Left renal pelvis (tissue), 4 donors: ENCODE data around the gene KLB. TPM values are rescaled to one million over a fixed set of nuclear protein-coding genes. Genes with fewer than 3 reads are reported as not detected.
A peak's percentile ranks its signal among the peaks of the same experiment; 100 is the strongest.
"Not testable (repeated sequence)": the region's sequence is repeated elsewhere in the genome, so short reads cannot be mapped to it uniquely, and the experiment has no call there.

Experiments used
- DNase-seq, 4 donors: peaks; one replicate each; pipeline ENCODE4 v3.0.0-alpha.2; 2013; ENCODE audit warnings: low read depth in 4 of 4, low spot score in 3 of 4
- polyA plus RNA-seq, 4 donors: library from polyadenylated mRNA; unstranded; fragments of 120-200 nt; gene quantifications; one replicate each; pipeline ENCODE4 v1.2.1, GENCODE V29; 2013; ENCODE audit not compliant: insufficient read length in 4 of 4

Gene KLB
- polyA plus RNA-seq = under 1 TPM; 0.19 to 0.30 (median 0.25) TPM

DNA sequence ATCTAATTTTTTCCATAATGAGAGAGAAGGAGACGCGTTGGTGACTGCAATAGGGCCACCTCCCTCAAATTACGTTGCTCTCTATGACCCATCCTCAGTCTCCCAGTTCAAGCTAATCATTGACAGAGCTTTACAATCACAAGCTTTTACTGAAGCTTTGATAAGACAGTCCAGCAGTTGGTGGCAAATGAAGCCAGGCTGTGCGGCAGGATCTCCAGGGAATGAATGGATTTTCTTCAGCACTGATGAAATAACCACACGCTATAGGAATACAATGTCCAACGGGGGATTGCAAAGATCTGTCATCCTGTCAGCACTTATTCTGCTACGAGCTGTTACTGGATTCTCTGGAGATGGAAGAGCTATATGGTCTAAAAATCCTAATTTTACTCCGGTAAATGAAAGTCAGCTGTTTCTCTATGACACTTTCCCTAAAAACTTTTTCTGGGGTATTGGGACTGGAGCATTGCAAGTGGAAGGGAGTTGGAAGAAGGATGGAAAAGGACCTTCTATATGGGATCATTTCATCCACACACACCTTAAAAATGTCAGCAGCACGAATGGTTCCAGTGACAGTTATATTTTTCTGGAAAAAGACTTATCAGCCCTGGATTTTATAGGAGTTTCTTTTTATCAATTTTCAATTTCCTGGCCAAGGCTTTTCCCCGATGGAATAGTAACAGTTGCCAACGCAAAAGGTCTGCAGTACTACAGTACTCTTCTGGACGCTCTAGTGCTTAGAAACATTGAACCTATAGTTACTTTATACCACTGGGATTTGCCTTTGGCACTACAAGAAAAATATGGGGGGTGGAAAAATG lies at the start of gene KLB:
KLB (plus strand) TSS at position 168 of the 821 bp plus-strand sequence; CDS start at position 188, 20 bp downstream.
- DNase-seq = no peak

DNA sequence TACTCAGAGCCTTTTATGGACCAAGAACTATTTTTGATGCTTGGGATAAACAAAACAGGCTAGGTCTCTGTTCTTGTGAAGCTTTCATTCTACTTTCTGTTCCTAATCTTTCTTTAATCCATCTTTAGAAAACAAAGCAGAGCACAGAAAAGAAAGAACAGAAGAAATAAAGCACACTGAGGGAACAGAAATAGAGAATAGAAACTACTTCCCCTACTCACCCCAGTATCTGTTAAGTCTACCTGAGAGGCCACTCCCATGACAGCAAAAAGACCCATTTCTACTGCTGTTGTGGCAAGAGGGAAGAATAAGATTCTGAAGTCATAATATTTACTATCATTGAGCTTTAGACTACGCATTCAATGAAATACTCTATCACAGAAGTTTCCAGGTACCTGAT lies 49.7 kb upstream of the KLB start:
- DNase-seq = no peak

DNA sequence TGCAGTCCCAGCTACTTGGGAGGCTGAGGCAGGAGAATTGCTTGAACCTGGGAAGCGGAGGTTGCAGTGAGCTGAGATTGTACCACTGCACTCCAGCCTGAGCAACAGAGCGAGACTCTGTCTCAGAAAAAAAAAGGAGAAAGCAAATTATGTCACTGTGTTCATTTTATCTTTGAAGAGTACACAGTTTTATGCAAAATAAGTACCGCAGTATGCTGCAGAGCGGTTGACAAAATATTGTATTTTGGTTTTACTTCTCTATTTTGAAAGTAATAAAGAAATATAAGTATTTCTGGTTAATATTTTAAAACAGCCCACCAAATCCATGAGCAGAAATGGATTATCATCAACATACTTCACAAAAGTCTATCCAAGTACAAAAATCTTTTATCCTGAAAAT lies 46.1 kb upstream of the KLB start:
- DNase-seq = not testable (repeated sequence)

DNA sequence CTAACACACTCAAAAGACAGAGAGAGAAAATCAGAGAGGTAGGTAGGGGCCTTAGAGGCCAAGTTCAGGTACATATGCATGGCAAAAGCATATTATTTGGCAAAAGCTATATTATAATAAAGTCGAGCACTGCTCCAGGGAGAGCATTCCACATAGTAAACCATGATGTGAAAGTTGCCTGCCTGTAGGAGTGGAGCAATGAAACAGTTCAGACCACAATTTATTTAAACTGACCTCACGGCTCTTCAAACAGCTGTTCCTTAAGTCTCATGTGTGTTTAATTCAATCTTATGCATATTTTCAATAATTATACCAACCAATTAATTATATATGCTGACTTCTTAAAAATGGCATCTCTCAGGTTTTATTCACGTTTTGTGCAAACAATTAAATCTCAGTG lies 43.9 kb upstream of the KLB start:
- no peak for DNase-seq

DNA sequence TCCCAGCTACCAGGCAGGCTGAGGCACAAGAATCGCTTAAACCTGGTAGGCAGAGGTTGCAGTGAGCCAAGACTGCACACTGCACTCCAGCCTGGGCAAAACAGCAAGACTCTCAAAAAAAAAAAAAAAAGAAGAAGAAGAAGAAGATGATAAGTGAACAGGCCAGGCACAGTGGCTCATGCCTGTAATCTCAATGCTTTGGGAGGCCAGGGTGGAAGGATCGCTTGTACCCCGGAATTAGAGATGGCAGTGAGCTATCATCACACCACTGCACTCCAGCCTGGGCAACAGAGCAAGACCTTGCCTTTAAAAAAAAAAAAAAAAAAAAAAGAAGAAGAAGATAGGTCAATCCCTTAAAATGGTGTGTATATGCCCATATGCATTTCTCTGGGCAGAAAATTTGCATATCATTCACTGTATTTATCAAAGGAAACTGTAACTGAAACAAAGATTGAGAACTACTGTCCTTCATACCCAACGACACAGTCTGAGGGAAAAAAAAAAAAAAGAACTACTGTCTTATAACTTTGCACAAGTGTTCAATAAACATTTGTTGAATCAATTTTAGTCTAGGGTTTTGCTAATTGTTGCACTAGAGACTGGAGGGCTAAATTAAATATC lies 42.8 kb upstream of the KLB start:
- no peak for DNase-seq

DNA sequence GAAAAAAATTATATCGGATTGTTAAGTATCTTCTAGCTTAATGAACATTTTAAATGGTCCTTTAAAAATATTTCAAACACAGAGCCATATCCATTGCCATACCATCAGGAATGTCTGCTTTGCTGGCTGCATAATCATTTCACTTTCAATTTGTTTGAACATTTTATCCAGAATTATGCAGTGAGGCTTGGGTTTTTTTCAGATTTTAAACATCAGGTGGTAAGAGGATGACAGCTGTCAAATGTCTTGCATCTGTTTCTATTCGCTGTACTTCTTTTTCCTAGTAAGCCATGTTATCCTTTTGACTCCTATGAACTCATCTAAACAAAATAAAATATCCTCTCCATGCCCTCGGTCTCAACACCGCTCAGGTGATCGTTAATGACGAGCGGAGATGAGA lies 41.4 kb upstream of the KLB start:
- DNase-seq = no peak

DNA sequence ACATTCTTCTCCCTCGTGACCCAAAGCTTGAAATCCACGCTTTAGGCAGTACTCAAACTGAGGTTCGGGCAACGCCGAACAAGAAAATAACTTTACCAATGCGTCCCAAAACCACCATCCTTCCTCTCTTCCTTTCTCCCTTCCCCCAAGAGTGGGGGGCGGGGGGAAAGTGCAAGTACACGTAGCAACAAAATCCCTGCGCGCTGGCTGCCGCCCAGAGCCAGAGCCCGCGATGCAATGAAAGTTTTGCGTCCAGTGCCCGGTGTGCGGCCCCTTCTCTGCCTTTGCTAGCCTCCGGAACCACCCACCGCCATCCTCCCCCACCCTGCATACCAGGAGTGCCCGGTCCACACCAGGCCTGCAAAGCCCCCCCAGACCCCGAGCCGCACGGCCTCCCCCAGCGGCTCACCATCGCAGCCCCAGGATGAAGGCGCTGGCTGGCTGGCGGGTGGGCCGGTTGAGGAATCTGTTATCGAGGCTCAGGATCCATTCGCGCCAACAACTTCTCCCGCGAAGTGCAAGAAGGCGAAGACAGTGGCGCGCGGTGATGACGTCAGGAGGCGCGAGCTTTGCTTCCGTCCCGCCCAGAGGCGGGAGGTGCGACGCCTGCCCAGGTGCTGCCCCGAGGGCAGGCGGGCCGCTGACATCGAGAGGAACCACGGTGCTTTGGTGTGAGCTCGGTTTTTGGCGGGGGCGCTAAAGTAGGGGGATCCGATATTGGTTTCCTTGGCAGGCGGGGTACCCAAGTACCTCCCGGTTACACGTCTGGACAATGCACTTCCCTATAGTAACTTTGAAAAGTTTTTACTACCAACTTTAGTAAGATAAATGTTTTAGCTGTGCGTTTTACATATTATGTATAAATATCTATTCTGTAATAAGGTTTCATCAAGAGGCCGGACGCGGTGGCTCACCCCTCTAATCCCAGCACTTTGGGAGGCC lies 40.6 kb upstream of the KLB start, which contains the start of gene RFC1:
RFC1 (minus strand) TSS at position 533 of the 942 bp plus-strand sequence; CDS start at position 412, 121 bp downstream.
- DNase-seq = peak; percentile 83 to 91 (median 88)

DNA sequence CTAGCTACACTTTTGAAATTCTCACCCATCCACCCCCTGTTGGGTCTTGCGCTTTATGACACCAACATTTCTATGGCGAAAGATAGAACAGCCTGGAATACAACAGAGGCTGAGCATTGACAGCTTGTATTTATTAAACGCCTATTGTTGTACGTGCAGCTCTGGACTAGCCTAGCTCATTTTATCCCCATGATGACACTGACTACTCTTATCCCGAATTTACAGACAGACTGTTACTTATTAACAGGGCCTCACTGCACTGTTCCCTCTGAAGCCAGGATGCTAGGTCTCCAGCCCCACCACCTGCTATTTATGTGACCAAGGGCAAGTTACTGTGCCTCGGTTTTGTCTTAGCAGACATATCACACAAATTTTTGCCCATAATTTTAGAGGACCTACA lies 39.6 kb upstream of the KLB start:
- no peak for DNase-seq

DNA sequence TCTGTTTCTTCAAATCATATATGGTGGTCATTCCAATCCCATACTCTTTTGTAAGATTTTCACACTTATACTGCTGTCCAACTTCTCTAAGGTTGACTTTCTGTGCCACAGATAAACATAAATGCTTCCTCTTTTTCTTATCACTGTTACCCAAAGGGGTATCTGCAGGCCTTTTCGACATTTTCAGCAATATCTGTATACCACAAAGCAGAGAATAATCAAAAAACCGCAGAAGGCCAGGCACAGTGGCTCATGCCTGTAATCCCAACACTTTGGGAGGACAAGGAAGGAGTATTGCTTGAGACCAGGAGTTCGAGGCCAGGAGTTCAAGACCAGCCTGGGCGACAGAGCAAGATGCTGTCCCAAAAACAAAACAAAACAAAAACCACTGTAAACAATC lies 37.4 kb upstream of the KLB start:
- DNase-seq = no peak

DNA sequence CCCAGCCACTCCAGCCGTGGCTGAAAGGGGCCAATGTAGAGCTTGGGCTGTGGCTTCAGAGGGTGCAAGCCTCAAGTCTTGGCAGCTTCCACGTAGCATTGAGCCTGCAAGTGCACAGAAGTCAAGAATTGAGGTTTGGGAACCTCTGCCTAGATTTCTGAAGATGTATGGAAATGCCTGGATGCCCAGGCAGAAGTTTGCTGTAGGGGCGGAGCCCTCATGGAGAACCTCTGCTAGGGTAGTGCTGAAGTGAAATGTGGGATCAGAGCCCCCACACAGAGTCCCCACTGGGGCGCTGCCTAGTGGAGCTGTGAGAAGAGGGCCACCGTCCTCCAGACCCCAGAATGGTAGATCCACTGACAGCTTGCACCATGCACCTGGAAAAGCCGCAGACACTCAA lies 35.5 kb upstream of the KLB start:
- DNase-seq = not testable (repeated sequence)

DNA sequence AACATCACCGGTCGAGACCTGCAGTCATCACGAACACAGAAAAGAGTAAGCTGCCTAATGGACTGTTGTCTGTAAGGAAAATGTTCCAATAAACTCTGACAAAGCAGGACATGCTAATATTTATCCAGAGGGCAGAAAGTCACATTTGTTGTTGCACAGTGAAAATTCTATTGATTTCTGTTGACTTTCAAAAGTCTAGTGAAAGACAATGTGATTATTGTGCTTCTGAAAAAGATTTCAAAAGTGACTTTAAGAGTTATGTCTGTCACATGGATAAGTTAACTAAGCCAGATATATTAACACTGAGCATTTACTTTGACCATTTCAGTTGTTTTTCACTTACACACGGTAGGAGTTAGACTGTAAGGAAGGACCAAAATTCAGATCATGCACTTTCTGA lies 31.3 kb upstream of the KLB start:
- DNase-seq = no peak

DNA sequence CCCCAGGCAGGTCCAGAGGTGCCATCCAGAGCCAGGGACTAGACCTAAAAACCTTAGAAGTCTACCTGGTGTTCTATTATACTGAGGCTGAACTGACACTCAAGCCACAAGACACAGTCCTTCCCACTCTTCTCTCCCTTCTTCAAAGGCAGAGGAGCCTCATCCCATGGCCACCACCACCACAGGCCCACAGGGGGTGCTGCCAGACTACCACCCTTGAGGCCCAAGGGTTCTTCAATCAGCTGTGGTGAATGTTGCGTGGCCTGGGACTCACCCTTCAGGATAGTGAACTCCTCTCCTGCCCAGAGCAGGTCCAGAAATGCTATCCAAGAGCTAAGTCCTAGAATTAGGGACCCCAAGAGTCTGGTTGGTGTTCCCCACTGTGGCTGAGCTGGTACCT lies 23.0 kb upstream of the KLB start:
- DNase-seq = no peak

DNA sequence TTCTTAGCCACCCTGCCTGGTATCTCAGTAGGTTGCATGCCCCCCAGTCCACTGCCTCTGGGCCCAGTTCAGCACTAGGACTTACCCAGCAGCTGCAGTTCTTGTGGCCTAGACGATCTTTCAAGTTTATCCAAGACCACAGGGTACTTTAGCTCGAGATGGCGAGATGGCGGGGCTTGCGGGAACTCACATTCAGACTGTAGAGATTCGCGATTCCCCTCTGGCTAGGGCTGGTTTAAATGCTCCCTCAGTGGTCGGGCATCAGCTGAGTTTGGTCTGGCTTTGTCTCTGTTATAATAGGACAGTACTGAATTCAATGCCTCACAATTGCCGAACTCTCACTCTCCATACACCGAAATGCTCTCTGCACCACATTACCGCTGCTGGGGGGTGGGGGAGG lies 22.2 kb upstream of the KLB start:
- no peak for DNase-seq

DNA sequence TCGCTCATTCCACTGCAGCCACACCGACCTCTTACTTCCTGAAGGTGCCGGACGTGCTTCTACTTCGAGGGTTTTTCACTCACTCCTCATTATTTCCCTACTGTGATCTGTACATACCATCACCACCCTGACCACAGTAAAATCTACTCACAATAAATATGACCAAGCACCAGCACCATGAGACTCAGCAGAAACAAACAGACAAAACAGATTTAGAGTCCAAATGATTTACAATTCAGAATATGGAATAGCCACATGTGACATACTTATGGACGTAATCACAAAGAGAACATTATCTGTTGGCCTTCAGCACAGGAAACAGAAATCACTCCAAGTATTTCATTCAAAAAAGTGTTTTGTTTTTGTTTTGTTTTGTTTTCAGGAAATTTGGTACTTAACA lies 16.1 kb upstream of the KLB start:
- DNase-seq = no peak

DNA sequence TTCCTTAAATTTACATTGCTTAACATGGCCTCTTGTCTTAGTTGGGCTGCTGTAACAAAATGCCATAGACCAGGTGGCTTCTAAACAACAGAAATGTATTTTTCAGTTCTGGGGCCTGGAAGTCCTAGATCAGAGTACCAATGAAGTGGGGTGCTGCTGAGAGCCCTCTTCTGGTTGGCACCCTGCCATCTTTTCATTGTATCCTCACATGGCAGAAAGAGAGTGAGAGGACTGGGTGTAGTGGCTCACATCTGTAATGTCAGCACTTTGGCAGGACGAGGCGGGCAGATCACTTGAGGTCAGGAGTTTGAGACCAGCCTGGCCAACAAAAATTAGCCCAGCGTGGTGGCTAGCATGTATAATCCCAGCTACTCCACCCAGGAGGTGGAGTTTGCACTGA lies 12.0 kb upstream of the KLB start:
- DNase-seq = no peak

DNA sequence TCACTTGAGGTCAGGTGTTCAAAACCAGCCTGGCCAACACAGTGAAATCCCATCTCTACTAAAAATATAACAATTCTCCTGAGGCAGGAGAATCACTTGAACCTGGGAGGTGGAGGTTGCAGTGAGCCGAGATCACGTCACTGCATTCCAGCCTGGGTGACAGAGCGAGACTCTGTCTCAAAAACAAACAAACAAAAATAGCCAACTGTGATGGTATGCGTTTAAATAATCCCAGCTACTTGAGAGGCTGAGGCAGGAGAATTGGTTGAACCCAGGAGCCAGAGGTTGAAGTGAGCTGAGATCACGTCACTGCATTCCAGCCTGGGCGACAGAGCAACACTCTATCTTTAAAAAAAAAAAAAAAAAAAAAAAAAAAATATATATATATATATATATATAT lies 5.1 kb upstream of the KLB start:
- DNase-seq = not testable (repeated sequence)

DNA sequence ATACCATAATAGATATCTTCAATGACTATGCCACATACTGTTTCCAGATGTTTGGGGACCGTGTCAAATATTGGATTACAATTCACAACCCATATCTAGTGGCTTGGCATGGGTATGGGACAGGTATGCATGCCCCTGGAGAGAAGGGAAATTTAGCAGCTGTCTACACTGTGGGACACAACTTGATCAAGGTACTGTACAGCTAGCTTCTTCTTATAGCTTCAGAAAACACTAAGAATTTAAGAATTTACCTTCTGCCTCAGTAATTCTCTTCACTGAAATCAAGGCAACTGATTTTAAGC lies 805 bp downstream of the KLB start:
- no peak for DNase-seq

DNA sequence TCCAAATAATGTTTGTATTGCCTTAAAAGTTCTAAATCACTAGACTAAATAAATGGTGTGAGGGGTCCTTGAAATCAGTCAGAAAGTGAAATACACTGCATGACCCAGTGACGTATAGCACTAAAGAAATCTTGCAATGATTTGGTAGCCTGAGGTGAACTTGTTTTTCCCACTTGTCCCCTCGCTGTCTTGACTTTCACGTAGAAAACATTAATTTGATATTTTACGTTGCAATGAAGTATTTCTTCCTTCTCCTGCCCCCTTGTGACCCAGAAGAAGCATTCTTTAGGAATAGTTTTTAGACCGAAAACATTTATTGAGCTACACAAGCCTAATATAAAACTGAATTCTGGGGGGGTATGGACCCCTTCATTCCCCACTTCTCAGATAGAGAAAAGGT lies 3.7 kb downstream of the KLB start:
- DNase-seq = no peak

DNA sequence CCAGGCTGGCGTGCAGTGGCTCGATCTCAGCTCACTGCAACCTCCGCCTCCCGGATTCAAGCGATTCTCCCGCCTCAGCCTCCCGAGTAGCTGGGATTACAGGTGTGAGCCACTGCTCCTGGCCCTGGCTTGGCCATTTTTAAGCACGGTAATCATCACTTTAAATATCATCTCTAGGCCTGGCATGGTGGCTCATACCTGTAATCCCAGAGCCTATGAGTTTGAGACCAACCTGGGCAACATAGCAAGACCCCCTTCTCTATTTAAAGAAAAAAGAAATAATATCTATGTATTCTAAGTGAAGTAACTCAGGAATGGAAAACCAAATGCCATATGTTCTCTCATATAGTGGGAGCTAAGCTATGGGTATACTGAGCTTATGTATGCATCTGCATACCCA lies 4.8 kb downstream of the KLB start:
- not testable (repeated sequence) for DNase-seq

DNA sequence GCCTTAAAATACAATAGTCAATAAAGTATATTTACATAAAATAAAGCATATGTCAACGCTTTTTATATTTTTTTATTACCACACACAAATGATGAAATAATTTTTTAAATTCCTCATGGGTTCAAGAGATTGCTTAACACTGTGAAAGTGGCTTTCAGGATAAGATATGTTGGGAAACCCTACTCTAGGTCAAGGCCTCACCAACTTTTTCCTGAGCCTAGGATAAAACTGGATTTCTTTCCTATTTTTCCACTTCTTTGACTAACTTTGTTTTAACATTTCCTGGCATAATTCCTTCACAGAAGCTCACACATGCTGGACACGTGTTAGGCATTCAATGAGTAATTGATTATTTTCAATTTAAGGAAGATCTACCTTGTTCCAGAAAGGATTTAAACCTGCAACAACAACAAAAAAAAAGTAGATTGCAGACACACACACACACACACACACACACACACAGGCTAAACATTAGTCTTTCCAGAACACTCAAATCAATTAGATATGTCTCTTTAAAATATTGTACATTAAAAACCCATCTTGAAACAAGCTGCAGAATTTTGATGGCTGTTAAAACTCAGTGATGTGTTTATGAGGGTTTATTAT lies 9.1 kb downstream of the KLB start:
- no peak for DNase-seq

DNA sequence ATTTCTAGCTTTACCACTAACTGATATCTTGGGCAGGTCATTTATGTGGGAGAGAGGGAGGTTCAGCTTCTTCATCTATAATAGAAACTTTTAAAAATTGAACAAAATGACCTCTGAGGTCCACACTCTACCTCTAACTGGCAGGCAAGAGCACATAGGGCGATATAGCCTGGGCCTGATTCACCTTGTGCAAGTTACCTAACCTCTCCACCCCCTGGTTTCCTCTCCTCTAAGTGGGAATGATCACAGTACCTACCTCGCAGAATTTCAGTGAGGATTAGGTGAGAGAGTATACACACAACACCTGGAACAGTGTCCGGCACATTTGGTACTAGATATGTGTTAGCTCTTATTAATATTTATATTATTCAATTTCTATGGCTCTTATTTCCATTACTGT lies 15.5 kb downstream of the KLB start:
- DNase-seq = no peak
